GM19463 (cell line): ENCODE data around the gene MRPL14.
"Not testable (repeated sequence)": the region's sequence is repeated elsewhere in the genome, so short reads cannot be mapped to it uniquely, and the experiment has no call there.

Experiments
- ATAC-seq: cut with Tn5 transposase; IDR thresholded peaks from one replicate; pipeline ENCODE4 v1.9.1; 2021; ENCODE audit warnings: mild to moderate bottlenecking, moderate library complexity; ENCODE audit not compliant: unreplicated experiment

MRPL14 gene

GRCh38 chr6:44150317-44150917, 23.2 kb upstream of the MRPL14 start:
- no peak for ATAC-seq

- no peak for ATAC-seq
These were observed 22.2 kb upstream of the MRPL14 start for GRCh38 chr6:44149369-44150012.

- no peak for ATAC-seq
These were observed 21.1 kb upstream of the MRPL14 start for GRCh38 chr6:44148306-44148705.

- ATAC-seq: no peak
These were observed 20.0 kb upstream of the MRPL14 start for GRCh38 chr6:44147256-44147655.

- ATAC-seq: no peak
These were observed 19.4 kb upstream of the MRPL14 start for GRCh38 chr6:44146685-44147084.

GRCh38 chr6:44145839-44146238, 18.6 kb upstream of the MRPL14 start:
- ATAC-seq: no peak

GRCh38 chr6:44144536-44144935, 17.3 kb upstream of the MRPL14 start:
- not testable (repeated sequence) for ATAC-seq

GRCh38 chr6:44143731-44144130, 16.5 kb upstream of the MRPL14 start:
- ATAC-seq: no peak

- no peak for ATAC-seq
These were observed 15.6 kb upstream of the MRPL14 start for GRCh38 chr6:44142835-44143234.

GRCh38 chr6:44139351-44139743, 12.1 kb upstream of the MRPL14 start:
- no peak for ATAC-seq

- ATAC-seq: no peak
These were observed 11.6 kb upstream of the MRPL14 start for GRCh38 chr6:44138717-44139350.

GRCh38 chr6:44135875-44136274, 8.6 kb upstream of the MRPL14 start:
- ATAC-seq: no peak

- no peak for ATAC-seq
These were observed 8.0 kb upstream of the MRPL14 start for GRCh38 chr6:44135173-44135758.

GRCh38 chr6:44133981-44134711, 6.9 kb upstream of the MRPL14 start:
- no peak for ATAC-seq

- ATAC-seq: no peak
These were observed 6.0 kb upstream of the MRPL14 start for GRCh38 chr6:44133003-44133931.

- ATAC-seq: no peak
These were observed 5.2 kb upstream of the MRPL14 start for GRCh38 chr6:44132476-44132875.

GRCh38 chr6:44131892-44132291, 4.6 kb upstream of the MRPL14 start:
- no peak for ATAC-seq

- no peak for ATAC-seq
These were observed 2.6 kb upstream of the MRPL14 start for GRCh38 chr6:44129841-44130322.

GRCh38 chr6:44128020-44128917, 1.0 kb upstream of the MRPL14 start:
- ATAC-seq: no peak
